ENCODE results near the gene KIRREL3.
A peak's percentile ranks its signal among the peaks of the same experiment; 100 is the strongest.

Gene KIRREL3

GRCh38 chr11:126417091-126417862 lies 583.3 kb downstream of the KIRREL3 start:
- no peak for DNase-seq (ENCODE audit: low spot score)

GRCh38 chr11:126416542-126417090 lies 584.0 kb downstream of the KIRREL3 start:
- DNase-seq (ENCODE audit: low spot score): peak; percentile 69

- no peak for DNase-seq (ENCODE audit: low spot score)
These were observed 584.7 kb downstream of the KIRREL3 start for GRCh38 chr11:126415669-126416420.

- DNase-seq (ENCODE audit: low spot score): no peak
These were observed 585.4 kb downstream of the KIRREL3 start for GRCh38 chr11:126415128-126415527.

GRCh38 chr11:126414615-126415014 lies 586.0 kb downstream of the KIRREL3 start:
- no peak for DNase-seq (ENCODE audit: low spot score)

GRCh38 chr11:126413843-126414405 lies 586.6 kb downstream of the KIRREL3 start:
- DNase-seq (ENCODE audit: low spot score): no peak

- no peak for DNase-seq (ENCODE audit: low spot score)
These were observed 587.1 kb downstream of the KIRREL3 start for GRCh38 chr11:126413426-126413825.

- DNase-seq (ENCODE audit: low spot score): no peak
These were observed 588.6 kb downstream of the KIRREL3 start for GRCh38 chr11:126411971-126412381.

- DNase-seq (ENCODE audit: low spot score): no peak
These were observed 589.9 kb downstream of the KIRREL3 start for GRCh38 chr11:126410649-126411048.

- DNase-seq (ENCODE audit: low spot score): no peak
These were observed 591.0 kb downstream of the KIRREL3 start for GRCh38 chr11:126409620-126409985.

GRCh38 chr11:126408901-126409619 lies 591.5 kb downstream of the KIRREL3 start:
- DNase-seq (ENCODE audit: low spot score): no peak

- DNase-seq (ENCODE audit: low spot score): no peak
These were observed 592.1 kb downstream of the KIRREL3 start for GRCh38 chr11:126408496-126408895.

GRCh38 chr11:126407682-126408288 lies 592.8 kb downstream of the KIRREL3 start:
- DNase-seq (ENCODE audit: low spot score): no peak

GRCh38 chr11:126407101-126407521 lies 593.5 kb downstream of the KIRREL3 start:
- no peak for DNase-seq (ENCODE audit: low spot score)

GRCh38 chr11:126406368-126406767 lies 594.2 kb downstream of the KIRREL3 start:
- DNase-seq (ENCODE audit: low spot score): no peak

GRCh38 chr11:126405906-126406305 lies 594.7 kb downstream of the KIRREL3 start:
- no peak for DNase-seq (ENCODE audit: low spot score)

- no peak for DNase-seq (ENCODE audit: low spot score)
These were observed 595.2 kb downstream of the KIRREL3 start for GRCh38 chr11:126405374-126405773.

- DNase-seq (ENCODE audit: low spot score): no peak
These were observed 596.2 kb downstream of the KIRREL3 start for GRCh38 chr11:126404367-126404766.

GRCh38 chr11:126403658-126404057 lies 596.9 kb downstream of the KIRREL3 start:
- no peak for DNase-seq (ENCODE audit: low spot score)

- DNase-seq (ENCODE audit: low spot score): no peak
These were observed 597.5 kb downstream of the KIRREL3 start for GRCh38 chr11:126403022-126403581.

GRCh38 chr11:126400479-126400878 lies 600.1 kb downstream of the KIRREL3 start:
- no peak for DNase-seq (ENCODE audit: low spot score)

Data from CD4-positive, alpha-beta T cell treated with Interleukin-2 at 100 ng/mL for 4 hours (primary cell).